Mesendoderm (in vitro differentiated cells): ENCODE data around the gene TBPL2.
"Not testable (repeated sequence)": the region's sequence is repeated elsewhere in the genome, so short reads cannot be mapped to it uniquely, and the experiment has no call there.

Source experiments
- DNase-seq: peaks from one replicate; pipeline ENCODE4 v3.0.0; 2013
- H2AK5ac ChIP-seq: 2 replicates; pipeline ENCODE4 v1.6.1; 2013; ENCODE audit warnings: low read length, inconsistent platforms
- H2BK120ac ChIP-seq: 2 replicates; pipeline ENCODE4 v1.6.1; 2013; ENCODE audit warnings: low read depth, mild to moderate bottlenecking, low read length, moderate library complexity, mixed read lengths
- H2BK15ac ChIP-seq: replicated peaks from 2 replicates; pipeline ENCODE4 v1.6.1; 2013; ENCODE audit warnings: low read depth, mild to moderate bottlenecking, moderate library complexity
- H2BK5ac ChIP-seq: 2 replicates; pipeline ENCODE4 v1.6.1; 2013; ENCODE audit warnings: low read length, inconsistent platforms
- H3K18ac ChIP-seq: 2 replicates; pipeline ENCODE4 v1.6.1; 2013; ENCODE audit warnings: mild to moderate bottlenecking, low read length, mixed read lengths
- H3K23ac ChIP-seq: one replicate; pipeline ENCODE4 v1.6.1; 2013; ENCODE audit warnings: low read length
- H3K27ac ChIP-seq: 2 replicates; pipeline ENCODE4 v1.5.1; 2013; ENCODE audit warnings: low read depth, mild to moderate bottlenecking, inconsistent platforms, low read length, moderate library complexity
- H3K27me3 ChIP-seq: 2 replicates; pipeline ENCODE4 v1.6.1; 2013; ENCODE audit warnings: low read length, control low read depth, mild to moderate bottlenecking, inconsistent platforms; ENCODE audit not compliant: insufficient read depth, poor library complexity
- H3K36me3 ChIP-seq: 2 replicates; pipeline ENCODE4 v1.6.1; 2013; ENCODE audit warnings: low read length, inconsistent platforms; ENCODE audit not compliant: control insufficient read depth, insufficient read depth
- H3K4ac ChIP-seq: one replicate; pipeline ENCODE4 v1.6.1; 2013; ENCODE audit warnings: low read depth, mild to moderate bottlenecking, low read length, moderate library complexity
- H3K4me1 ChIP-seq: 2 replicates; pipeline ENCODE4 v1.6.1; 2013; ENCODE audit warnings: low read depth, low read length, inconsistent platforms; ENCODE audit not compliant: control insufficient read depth
- H3K4me2 ChIP-seq: 2 replicates; pipeline ENCODE4 v1.6.1; 2013; ENCODE audit warnings: low read length
- H3K4me3 ChIP-seq: 2 replicates; pipeline ENCODE4 v1.5.1; 2013; ENCODE audit warnings: mild to moderate bottlenecking, low read length
- H3K56ac ChIP-seq: one replicate; pipeline ENCODE4 v1.6.1; 2013; ENCODE audit warnings: low read length
- H3K79me1 ChIP-seq: 2 replicates; pipeline ENCODE4 v1.6.1; 2013; ENCODE audit warnings: low read length, inconsistent platforms
- H3K79me2 ChIP-seq: 2 replicates; pipeline ENCODE4 v1.6.1; 2013; ENCODE audit warnings: mild to moderate bottlenecking, low read length; ENCODE audit not compliant: control insufficient read depth, insufficient read depth
- H3K9ac ChIP-seq: 2 replicates; pipeline ENCODE4 v1.6.1; 2013; ENCODE audit warnings: low read length, inconsistent platforms
- H4K5ac ChIP-seq: one replicate; pipeline ENCODE4 v1.6.1; 2013; ENCODE audit warnings: low read length
- H4K8ac ChIP-seq: one replicate; pipeline ENCODE4 v1.6.1; 2013; ENCODE audit warnings: low read depth, mild to moderate bottlenecking, control low read depth, low read length, moderate library complexity
- WGBS: extraction: QIAGEN DNeasy Blood & Tissue Kit; methylation state at CpG from one replicate; pipeline ENCODE4 v1.1.7; 2013; ENCODE audit warnings: low lambda C conversion rate, missing lambda C conversion rate; ENCODE audit not compliant: insufficient coverage; ENCODE audit errors: extremely low coverage; 5-methylcytosine and 5-hydroxymethylcytosine counted together

Gene TBPL2

DNA sequence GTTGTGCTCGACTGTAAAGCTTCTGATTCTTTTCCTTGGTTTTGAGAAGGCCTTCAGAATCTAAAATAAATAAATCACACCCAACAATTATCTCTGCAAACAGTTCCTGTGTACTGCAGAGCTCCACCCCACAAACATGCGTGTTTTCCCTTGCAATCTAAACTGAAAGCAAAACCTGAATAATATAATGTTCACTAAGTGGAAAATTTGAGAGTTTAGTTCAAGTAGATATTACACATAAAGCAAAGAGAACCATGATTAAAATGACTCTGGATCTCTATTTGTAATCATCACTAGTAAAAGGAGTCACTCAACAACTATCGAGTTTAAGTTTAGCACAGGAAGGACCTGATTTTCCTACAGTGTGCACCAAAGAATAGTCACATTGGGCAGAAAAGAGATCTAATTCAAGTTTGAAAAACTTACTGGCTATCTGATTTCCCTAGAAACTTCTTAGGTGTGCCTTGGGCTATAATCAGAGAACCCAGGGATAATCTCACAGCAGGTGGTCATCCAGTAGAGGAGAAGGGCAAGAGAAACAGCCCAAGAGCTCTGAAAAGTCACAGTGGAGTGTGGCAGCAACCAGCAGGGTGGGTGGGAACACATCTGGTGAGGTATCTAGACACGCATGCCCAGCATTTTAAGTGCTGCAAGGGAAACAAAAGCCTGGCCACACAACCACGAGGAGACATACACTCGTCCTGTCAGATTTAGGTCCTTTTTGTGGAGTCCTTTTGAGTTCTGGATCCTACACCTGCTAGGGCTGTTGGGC, 54.2 kb downstream of the TBPL2 start:
- Histone ChIP-seq H3K27me3 (no peaks in the 10 kb centered on the region), H3K36me3 (peaks cover 2% of the 10 kb centered on the region), H3K18ac (no peak overlapping the region), H3K23ac (no peak overlapping the region), H3K9ac (no peak overlapping the region), H3K4me3 (no peak overlapping the region), H3K4me1 (no peaks in the 10 kb centered on the region), H3K27ac (no peak overlapping the region), H3K79me2 (no peaks in the 10 kb centered on the region), H3K4me2 (no peak overlapping the region), H2AK5ac (no peak overlapping the region), H3K56ac (no peak overlapping the region), H4K5ac (no peak overlapping the region), H2BK120ac (no peak overlapping the region), H3K4ac (no peak overlapping the region), H2BK5ac (no peak overlapping the region), H2BK15ac (no peak overlapping the region), H3K79me1 (no peaks in the 10 kb centered on the region), H4K8ac (no peak overlapping the region)
- peak; percentile 56 for DNase-seq
- whole genome bisulfite sequencing: no CpG with 5 or more reads among the region's 6 CpGs

DNA sequence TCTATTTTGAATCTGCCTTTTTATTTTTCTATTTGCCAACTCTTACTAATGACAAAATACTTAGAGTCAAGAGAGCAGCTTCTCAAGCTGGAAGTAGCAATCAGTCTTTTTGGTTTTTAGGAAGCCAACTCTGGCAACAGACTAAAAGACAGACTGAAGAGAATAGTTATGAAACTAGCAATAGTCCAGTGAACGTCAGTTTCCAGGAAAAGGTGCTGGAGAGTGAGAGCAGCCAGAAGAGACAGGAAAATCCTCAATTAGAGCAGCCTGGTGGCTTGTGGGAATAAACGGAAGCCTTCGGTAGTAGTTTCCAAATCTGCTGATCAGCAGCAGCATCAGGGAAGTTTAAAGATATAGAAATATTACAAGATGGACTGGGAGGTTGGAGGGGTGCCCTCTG, 55.9 kb downstream of the TBPL2 start:
- Histone ChIP-seq H3K18ac (no peak overlapping the region), H3K9ac (no peak overlapping the region), H3K4me2 (no peak overlapping the region), H4K5ac (no peak overlapping the region), H3K56ac (no peak overlapping the region), H3K79me1 (no peaks in the 10 kb centered on the region), H3K27me3 (no peaks in the 10 kb centered on the region), H3K27ac (no peak overlapping the region), H3K36me3 (peaks cover 6% of the 10 kb centered on the region), H3K4me1 (no peaks in the 10 kb centered on the region), H3K79me2 (no peaks in the 10 kb centered on the region), H2BK15ac (no peak overlapping the region), H2BK120ac (no peak overlapping the region), H4K8ac (no peak overlapping the region), H3K23ac (no peak overlapping the region), H3K4ac (no peak overlapping the region), H3K4me3 (no peak overlapping the region), H2BK5ac (no peak overlapping the region), H2AK5ac (no peak overlapping the region)
- no peak for DNase-seq
- no CpG with 5 or more reads among the region's 3 CpGs for WGBS

DNA sequence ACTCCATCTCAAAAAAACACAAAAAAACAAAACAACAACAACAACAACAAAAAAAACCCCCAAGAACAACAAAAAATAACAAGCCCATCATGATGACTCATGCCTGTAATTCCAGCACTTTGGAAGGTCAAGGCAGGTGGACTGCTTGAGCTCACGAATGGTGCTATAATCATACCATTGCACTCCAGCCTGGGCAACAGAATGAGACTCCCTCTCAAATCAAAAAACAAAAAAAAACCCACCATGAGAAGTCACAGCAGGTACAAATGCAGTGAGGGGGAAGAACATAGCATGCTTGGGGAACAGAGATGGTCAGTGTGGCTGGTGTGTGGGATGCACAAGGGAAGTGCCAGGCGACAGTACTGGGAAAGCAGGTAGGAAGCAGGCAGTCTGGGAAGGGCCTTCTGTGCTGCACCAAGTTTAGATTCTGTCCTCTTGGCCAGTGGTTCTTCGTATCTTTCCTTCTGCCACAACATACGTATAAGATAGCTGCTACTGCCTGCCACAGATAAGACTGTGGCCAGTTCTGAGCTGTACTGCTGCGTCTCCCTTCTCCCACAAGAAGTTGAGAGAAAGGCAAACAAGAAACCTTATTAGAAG, 56.8 kb downstream of the TBPL2 start:
- Histone ChIP-seq H3K23ac (peak overlapping the region; percentile 24), H3K56ac (no peak overlapping the region), H2BK15ac (no peak overlapping the region), H3K27me3 (no peaks in the 10 kb centered on the region), H3K27ac (no peak overlapping the region), H3K4me2 (no peak overlapping the region), H3K4me1 (no peaks in the 10 kb centered on the region), H3K4ac (no peak overlapping the region), H2BK120ac (no peak overlapping the region), H3K9ac (no peak overlapping the region), H3K4me3 (no peak overlapping the region), H2AK5ac (no peak overlapping the region), H3K36me3 (peaks cover 6% of the 10 kb centered on the region), H4K8ac (no peak overlapping the region), H2BK5ac (no peak overlapping the region), H3K79me2 (no peaks in the 10 kb centered on the region), H3K79me1 (no peaks in the 10 kb centered on the region), H4K5ac (no peak overlapping the region), H3K18ac (no peak overlapping the region)
- no CpG with 5 or more reads among the region's 5 CpGs for WGBS
- DNase-seq: no peak

DNA sequence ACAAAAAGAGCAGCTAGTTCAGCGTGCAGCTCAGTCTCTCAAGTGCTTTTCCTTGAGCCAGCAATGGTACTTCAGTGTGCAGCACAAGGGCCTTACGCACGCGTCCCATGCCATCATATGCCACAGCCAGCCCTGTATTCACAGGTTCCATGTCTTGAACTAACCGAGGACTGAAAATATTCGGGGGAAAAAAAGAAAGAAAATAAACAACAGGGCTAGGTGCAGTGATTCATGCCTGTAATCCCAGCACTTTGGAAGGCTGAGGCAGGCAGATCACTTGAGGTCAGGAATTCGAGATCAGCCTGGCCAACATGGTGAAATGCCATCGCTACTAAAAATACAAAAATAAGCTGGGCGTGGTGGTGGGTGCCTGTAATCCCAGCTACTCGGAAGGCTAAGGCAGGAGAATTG, 57.4 kb downstream of the TBPL2 start:
- not testable (repeated sequence) for H3K79me2 ChIP-seq, H3K79me1 ChIP-seq, H3K27ac ChIP-seq, H4K8ac ChIP-seq, H3K4me2 ChIP-seq, H3K56ac ChIP-seq, H2BK120ac ChIP-seq, H3K4me3 ChIP-seq, H3K9ac ChIP-seq, H3K27me3 ChIP-seq, H2BK5ac ChIP-seq, H3K23ac ChIP-seq, H3K4me1 ChIP-seq, DNase-seq, H3K4ac ChIP-seq, H3K18ac ChIP-seq, H2AK5ac ChIP-seq, H3K36me3 ChIP-seq, H4K5ac ChIP-seq, H2BK15ac ChIP-seq
- WGBS: no CpG with 5 or more reads among the region's 10 CpGs

DNA sequence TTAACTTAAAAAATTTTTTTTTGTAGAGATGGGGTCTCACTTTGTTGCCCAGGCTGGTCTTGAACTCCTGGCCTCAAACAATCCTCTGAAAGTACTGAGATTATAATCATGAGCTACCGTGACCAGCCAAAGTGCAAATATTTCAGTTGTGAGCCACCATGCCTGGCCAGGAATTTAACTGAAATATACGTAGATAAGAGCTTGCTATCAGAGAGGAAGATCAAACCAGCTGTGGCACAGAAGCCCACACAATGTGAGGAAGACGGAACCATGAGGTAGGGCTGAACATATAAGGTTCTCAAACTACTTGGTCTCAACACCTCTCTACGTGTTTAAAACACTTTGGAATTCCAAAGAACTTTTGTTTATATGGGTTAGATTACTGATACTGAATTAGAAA, 57.9 kb downstream of the TBPL2 start:
- peak; percentile 18 for DNase-seq
- no peak overlapping the region for H3K56ac ChIP-seq
- no peaks in the 10 kb centered on the region for H3K27me3 ChIP-seq
- H3K36me3 ChIP-seq: peaks cover 6% of the 10 kb centered on the region
- WGBS: no CpG with 5 or more reads among the region's 4 CpGs
- H3K18ac ChIP-seq: no peak overlapping the region
- no peak overlapping the region for H2BK5ac ChIP-seq
- H3K27ac ChIP-seq: no peak overlapping the region
- no peak overlapping the region for H3K9ac ChIP-seq
- H2BK15ac ChIP-seq: no peak overlapping the region
- no peaks in the 10 kb centered on the region for H3K79me1 ChIP-seq
- no peak overlapping the region for H3K23ac ChIP-seq
- no peak overlapping the region for H3K4me3 ChIP-seq
- H3K4me1 ChIP-seq: no peaks in the 10 kb centered on the region
- H4K8ac ChIP-seq: no peak overlapping the region
- H4K5ac ChIP-seq: no peak overlapping the region
- no peak overlapping the region for H2BK120ac ChIP-seq
- H2AK5ac ChIP-seq: no peak overlapping the region
- no peak overlapping the region for H3K4ac ChIP-seq
- no peak overlapping the region for H3K4me2 ChIP-seq
- H3K79me2 ChIP-seq: no peaks in the 10 kb centered on the region
